SU-DHL-6 (cell line): Measurements from ENCODE around the gene AGPS.

Source experiments
- CTCF ChIP-seq: fragments of 200-600 bp; sonication (generic); IDR thresholded peaks from one replicate; pipeline ENCODE4 v1.5.1; 2017; ENCODE audit warnings: antibody characterized with exemption, mild to moderate bottlenecking, low read length, moderate library complexity; ENCODE audit not compliant: insufficient read depth, poor library complexity, severe bottlenecking
- EZH2phosphoT487 ChIP-seq: fragments of 200-600 bp; sonication (generic), shearing (Covaris generic); conservative IDR thresholded peaks from 2 replicates; pipeline ENCODE4 v1.6.1; 2018; ENCODE audit warnings: mild to moderate bottlenecking, antibody characterized with exemption, low read length, moderate library complexity, mixed read lengths

GRCh38 chr2:177348118-177348654 lies 44.4 kb upstream of the AGPS start:
- TF ChIP-seq CTCF (no peak), EZH2phosphoT487 (no peak)
